Mucosa of descending colon (tissue), 3 donors: ENCODE data around the gene IMMP2L. TPM values are rescaled to one million over a fixed set of nuclear protein-coding genes. Genes with fewer than 3 reads are reported as not detected.
"Not testable (repeated sequence)": the region's sequence is repeated elsewhere in the genome, so short reads cannot be mapped to it uniquely, and the experiment has no call there.

Experiments
- ATAC-seq: fragments of 200-7000 bp; cut with Tn5 transposase; one replicate; pipeline ENCODE4 v1.9.1; 2020; ENCODE audit warnings: mild to moderate bottlenecking, moderate library complexity
- DNase-seq, 3 donors: peaks; one replicate each; pipeline ENCODE4 v3.0.0-alpha.2; 2020
- H3K36me3 ChIP-seq: fragments of 200-600 bp; one replicate; pipeline ENCODE4 v1.8.0; 2021; ENCODE audit warnings: low read depth, mild to moderate bottlenecking
- H3K4me1 ChIP-seq: fragments of 200-600 bp; one replicate; pipeline ENCODE4 v1.8.0; 2021; ENCODE audit warnings: low read depth, mild to moderate bottlenecking
- H3K4me3 ChIP-seq: fragments of 200-600 bp; one replicate; pipeline ENCODE4 v1.8.0; 2021; ENCODE audit warnings: mild to moderate bottlenecking
- H3K9me3 ChIP-seq: fragments of 200-600 bp; one replicate; pipeline ENCODE4 v1.8.0; 2021; ENCODE audit warnings: mild to moderate bottlenecking
- CTCF ChIP-seq: fragments of 200-600 bp; IDR thresholded peaks from one replicate; pipeline ENCODE4 v1.8.0; 2022; ENCODE audit warnings: antibody characterized with exemption, mild to moderate bottlenecking
- intact Hi-C, 2 donors: fragments of 100-400 bp; cut with DNase I in 1 of 2; cut with micrococcal nuclease in 1 of 2; formaldehyde crosslinking; loops; one replicate each; pipeline versions ENCODE4 v1.11.0 to v1.11.1; 2022; cut with DNase I, micrococcal nuclease
- total RNA-seq, 3 donors: library from RNA; stranded (reverse); fragmentation: NEBNext Ultra II Directional in 2 of 3; extraction: Animal tissue kit (Norgen Biotek cat#: 25700) in 2 of 3; gene quantifications; one replicate each; pipeline versions ENCODE4 v1.2.1 to v1.2.4, GENCODE V29; 2021 to 2023
- donor health status: DM: no; HTN: no; CAD: no; lungs with moderate emphysema.
- donor health status: DM: no; HTN: no; CAD: no.
- donor health status: DM: no; HTN: yes; CAD: no.

Gene IMMP2L
- total RNA-seq, 3 donors from 2014 or later = 12.1 to 20.7 (median 17.7) TPM

- no peaks in the 10 kb centered on the region for H3K4me1 ChIP-seq
- H3K9me3 ChIP-seq = no peaks in the 10 kb centered on the region
- ATAC-seq (no peak), DNase-seq (no peak)
- intact Hi-C loops = no loop called here
- TF ChIP-seq CTCF = no peak
- no peaks in the 10 kb centered on the region for H3K36me3 ChIP-seq
- H3K4me3 ChIP-seq = no peak overlapping the region
Measured at GRCh38 chr7:111475419-111475748, 86.9 kb downstream of the IMMP2L start.

DNA sequence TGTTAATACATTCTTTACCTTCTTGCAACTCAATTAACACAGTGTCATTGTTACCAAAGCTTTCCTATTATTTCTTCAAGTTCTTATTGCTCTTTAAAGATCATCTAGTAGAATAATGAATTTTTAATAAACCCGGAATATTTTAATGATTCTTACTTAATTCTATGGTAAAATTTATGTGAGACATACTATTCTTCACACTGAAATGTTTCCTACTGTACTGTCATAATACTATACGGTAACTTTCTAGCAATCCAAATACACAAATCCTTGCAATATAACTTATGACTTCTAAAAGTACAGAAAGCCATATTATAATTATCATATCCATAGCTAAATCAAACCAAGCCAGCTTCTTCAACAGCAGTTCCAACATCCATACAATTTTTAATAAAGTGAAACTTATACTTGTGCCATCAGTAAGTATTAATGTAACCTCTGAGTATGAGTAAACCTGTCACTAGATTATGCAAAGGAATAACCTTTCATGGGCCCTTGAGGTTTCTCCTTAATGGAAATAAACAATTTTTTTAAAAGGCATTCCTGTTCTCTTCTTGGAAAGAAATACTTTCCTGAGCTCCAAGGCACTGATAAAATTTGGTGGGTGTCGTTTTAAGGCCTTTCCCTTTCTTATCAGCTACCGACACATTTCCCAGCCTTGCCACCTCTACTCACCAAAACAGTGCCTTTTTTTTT, 87.4 kb downstream of the IMMP2L start:
- TF ChIP-seq CTCF = no peak
- no peak for DNase-seq
- H3K9me3 ChIP-seq = no peaks in the 10 kb centered on the region
- no peak for ATAC-seq
- intact Hi-C loops = no loop called here
- no peak overlapping the region for H3K4me3 ChIP-seq
- H3K36me3 ChIP-seq = no peaks in the 10 kb centered on the region
- H3K4me1 ChIP-seq = no peaks in the 10 kb centered on the region

- H3K36me3 ChIP-seq = no peaks in the 10 kb centered on the region
- no peaks in the 10 kb centered on the region for H3K9me3 ChIP-seq
- ATAC-seq = no peak
- no peak for DNase-seq
- H3K4me3 ChIP-seq = no peak overlapping the region
- TF ChIP-seq CTCF = no peak
- intact Hi-C loops = no loop called here
- no peaks in the 10 kb centered on the region for H3K4me1 ChIP-seq
Measured at GRCh38 chr7:111473449-111474198, 88.7 kb downstream of the IMMP2L start.

DNA sequence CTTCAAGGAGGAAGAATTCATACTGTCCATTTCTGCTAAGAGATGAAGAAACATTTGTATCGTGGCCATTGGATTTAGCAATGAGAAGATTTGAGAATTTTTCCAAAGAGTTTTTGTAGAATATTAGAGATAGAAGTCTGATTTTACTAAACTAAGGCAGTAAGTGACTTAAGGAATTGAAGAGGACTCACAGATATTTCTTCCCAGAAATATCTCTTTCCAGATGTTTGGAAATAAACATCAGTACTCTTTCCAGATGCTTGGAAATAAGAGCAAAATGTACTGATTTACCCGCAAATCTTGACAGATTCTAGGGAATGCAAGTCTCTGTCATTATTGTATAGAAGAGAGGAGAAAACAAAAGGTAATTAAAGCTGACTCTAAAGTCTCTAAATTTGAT, 91.3 kb downstream of the IMMP2L start:
- no peak for TF ChIP-seq CTCF
- no peak for DNase-seq
- intact Hi-C loops = no loop called here

DNA sequence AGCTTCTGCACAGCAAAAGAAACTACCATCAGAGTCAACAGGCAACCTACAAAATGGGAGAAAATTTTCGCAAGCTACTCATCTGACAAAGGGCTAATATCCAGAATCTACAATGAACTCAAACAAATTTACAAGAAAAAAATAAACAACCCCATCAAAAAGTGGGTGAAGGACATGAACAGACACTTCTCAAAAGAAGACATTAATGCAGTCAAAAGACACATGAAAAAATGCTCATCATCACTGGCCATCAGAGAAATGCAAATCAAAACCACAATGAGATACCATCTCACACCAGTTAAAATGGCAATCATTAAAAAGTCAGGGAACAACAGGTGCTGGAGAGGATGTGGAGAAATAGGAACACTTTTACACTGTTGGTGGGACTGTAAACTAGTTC, 92.4 kb downstream of the IMMP2L start:
- H3K36me3 ChIP-seq, intact Hi-C loops: not testable (repeated sequence)

More for the DNA sequence above, 91.3 kb downstream of the IMMP2L start:
- no peaks in the 10 kb centered on the region for H3K9me3 ChIP-seq
- H3K4me3 ChIP-seq = no peak overlapping the region
- ATAC-seq = no peak
- H3K4me1 ChIP-seq = no peaks in the 10 kb centered on the region
- H3K36me3 ChIP-seq = no peaks in the 10 kb centered on the region

DNA sequence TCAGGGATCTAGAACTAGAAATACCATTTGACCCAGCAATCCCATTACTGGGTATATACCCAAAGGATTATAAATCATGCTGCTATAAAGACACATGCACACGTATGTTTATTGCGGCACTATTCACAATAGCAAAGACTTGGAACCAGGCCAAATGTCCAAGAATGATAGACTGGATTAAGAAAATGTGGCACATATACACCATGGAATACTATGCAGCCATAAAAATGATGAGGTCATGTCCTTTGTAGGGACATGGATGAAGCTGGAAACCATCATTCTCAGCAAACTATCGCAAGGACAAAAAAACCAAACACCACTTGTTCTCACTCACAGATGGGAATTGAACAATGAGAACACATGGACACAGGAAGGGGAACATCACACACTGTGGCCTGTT, 96.5 kb downstream of the IMMP2L start:
- H3K9me3 ChIP-seq, H3K36me3 ChIP-seq, H3K4me1 ChIP-seq, DNase-seq, ATAC-seq, intact Hi-C loops, H3K4me3 ChIP-seq: not testable (repeated sequence)

More for the DNA sequence above, 92.4 kb downstream of the IMMP2L start:
- not testable (repeated sequence) for H3K4me3 ChIP-seq, H3K9me3 ChIP-seq, ATAC-seq, H3K4me1 ChIP-seq, DNase-seq
